ENCODE data around the gene HBE1.

DNA sequence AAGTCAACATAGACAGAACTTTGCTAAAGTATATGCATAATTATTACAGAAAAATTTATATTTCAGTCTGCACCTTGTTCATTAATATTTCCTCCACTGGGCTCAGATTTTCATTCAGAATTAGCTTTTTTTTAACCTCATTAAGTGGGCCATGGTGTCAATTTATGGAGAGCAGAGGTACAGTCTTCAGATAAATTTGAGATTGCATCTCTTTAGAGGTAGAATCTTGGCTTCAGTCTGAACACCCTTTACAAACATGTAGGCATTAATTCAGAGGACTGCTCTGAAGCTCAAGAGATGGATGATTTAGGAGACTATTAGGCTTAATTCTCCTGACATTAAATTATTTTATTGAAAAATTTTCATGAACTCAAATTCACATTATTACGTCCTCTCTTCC lies 39.5 kb downstream of the HBE1 start:
- TF ChIP-seq EZH2phosphoT487 (IDR thresholded peaks at IDR 0.05; ENCODE audit: unreplicated experiment) (no peak), STAT1 (IDR thresholded peaks at IDR 0.05; ENCODE audit: unreplicated experiment) (no peak), EZH2 (IDR thresholded peaks at IDR 0.05; ENCODE audit: low read depth, unreplicated experiment) (no peak), POLR2AphosphoS5 (IDR thresholded peaks at IDR 0.05; ENCODE audit: low read depth) (no peak), JUNB (IDR thresholded peaks at IDR 0.05; ENCODE audit: unreplicated experiment) (no peak)
- TF ChIP-seq, protein P1, sequence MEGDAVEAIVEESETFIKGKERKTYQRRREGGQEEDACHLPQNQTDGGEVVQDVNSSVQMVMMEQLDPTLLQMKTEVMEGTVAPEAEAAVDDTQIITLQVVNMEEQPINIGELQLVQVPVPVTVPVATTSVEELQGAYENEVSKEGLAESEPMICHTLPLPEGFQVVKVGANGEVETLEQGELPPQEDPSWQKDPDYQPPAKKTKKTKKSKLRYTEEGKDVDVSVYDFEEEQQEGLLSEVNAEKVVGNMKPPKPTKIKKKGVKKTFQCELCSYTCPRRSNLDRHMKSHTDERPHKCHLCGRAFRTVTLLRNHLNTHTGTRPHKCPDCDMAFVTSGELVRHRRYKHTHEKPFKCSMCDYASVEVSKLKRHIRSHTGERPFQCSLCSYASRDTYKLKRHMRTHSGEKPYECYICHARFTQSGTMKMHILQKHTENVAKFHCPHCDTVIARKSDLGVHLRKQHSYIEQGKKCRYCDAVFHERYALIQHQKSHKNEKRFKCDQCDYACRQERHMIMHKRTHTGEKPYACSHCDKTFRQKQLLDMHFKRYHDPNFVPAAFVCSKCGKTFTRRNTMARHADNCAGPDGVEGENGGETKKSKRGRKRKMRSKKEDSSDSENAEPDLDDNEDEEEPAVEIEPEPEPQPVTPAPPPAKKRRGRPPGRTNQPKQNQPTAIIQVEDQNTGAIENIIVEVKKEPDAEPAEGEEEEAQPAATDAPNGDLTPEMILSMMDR (conservative IDR thresholded peaks at IDR 0.05; ENCODE audit: low read depth in 2 of 2) = no peak
- TF ChIP-seq, protein P2, sequence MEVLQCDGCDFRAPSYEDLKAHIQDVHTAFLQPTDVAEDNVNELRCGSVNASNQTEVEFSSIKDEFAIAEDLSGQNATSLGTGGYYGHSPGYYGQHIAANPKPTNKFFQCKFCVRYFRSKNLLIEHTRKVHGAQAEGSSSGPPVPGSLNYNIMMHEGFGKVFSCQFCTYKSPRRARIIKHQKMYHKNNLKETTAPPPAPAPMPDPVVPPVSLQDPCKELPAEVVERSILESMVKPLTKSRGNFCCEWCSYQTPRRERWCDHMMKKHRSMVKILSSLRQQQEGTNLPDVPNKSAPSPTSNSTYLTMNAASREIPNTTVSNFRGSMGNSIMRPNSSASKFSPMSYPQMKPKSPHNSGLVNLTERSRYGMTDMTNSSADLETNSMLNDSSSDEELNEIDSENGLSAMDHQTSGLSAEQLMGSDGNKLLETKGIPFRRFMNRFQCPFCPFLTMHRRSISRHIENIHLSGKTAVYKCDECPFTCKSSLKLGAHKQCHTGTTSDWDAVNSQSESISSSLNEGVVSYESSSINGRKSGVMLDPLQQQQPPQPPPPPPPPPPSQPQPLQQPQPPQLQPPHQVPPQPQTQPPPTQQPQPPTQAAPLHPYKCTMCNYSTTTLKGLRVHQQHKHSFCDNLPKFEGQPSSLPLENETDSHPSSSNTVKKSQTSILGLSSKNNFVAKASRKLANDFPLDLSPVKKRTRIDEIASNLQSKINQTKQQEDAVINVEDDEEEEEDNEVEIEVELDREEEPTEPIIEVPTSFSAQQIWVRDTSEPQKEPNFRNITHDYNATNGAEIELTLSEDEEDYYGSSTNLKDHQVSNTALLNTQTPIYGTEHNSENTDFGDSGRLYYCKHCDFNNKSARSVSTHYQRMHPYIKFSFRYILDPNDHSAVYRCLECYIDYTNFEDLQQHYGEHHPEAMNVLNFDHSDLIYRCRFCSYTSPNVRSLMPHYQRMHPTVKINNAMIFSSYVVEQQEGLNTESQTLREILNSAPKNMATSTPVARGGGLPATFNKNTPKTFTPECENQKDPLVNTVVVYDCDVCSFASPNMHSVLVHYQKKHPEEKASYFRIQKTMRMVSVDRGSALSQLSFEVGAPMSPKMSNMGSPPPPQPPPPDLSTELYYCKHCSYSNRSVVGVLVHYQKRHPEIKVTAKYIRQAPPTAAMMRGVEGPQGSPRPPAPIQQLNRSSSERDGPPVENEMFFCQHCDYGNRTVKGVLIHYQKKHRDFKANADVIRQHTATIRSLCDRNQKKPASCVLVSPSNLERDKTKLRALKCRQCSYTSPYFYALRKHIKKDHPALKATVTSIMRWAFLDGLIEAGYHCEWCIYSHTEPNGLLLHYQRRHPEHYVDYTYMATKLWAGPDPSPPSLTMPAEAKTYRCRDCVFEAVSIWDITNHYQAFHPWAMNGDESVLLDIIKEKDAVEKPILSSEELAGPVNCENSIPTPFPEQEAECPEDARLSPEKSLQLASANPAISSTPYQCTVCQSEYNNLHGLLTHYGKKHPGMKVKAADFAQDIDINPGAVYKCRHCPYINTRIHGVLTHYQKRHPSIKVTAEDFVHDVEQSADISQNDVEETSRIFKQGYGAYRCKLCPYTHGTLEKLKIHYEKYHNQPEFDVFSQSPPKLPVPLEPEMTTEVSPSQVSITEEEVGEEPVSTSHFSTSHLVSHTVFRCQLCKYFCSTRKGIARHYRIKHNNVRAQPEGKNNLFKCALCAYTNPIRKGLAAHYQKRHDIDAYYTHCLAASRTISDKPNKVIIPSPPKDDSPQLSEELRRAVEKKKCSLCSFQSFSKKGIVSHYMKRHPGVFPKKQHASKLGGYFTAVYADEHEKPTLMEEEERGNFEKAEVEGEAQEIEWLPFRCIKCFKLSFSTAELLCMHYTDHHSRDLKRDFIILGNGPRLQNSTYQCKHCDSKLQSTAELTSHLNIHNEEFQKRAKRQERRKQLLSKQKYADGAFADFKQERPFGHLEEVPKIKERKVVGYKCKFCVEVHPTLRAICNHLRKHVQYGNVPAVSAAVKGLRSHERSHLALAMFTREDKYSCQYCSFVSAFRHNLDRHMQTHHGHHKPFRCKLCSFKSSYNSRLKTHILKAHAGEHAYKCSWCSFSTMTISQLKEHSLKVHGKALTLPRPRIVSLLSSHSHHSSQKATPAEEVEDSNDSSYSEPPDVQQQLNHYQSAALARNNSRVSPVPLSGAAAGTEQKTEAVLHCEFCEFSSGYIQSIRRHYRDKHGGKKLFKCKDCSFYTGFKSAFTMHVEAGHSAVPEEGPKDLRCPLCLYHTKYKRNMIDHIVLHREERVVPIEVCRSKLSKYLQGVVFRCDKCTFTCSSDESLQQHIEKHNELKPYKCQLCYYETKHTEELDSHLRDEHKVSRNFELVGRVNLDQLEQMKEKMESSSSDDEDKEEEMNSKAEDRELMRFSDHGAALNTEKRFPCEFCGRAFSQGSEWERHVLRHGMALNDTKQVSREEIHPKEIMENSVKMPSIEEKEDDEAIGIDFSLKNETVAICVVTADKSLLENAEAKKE (CRISPR knock-in tag; IDR thresholded peaks at IDR 0.05) = no peak
